ENCODE measurements around the gene CLEC9A.

CLEC9A gene

DNA sequence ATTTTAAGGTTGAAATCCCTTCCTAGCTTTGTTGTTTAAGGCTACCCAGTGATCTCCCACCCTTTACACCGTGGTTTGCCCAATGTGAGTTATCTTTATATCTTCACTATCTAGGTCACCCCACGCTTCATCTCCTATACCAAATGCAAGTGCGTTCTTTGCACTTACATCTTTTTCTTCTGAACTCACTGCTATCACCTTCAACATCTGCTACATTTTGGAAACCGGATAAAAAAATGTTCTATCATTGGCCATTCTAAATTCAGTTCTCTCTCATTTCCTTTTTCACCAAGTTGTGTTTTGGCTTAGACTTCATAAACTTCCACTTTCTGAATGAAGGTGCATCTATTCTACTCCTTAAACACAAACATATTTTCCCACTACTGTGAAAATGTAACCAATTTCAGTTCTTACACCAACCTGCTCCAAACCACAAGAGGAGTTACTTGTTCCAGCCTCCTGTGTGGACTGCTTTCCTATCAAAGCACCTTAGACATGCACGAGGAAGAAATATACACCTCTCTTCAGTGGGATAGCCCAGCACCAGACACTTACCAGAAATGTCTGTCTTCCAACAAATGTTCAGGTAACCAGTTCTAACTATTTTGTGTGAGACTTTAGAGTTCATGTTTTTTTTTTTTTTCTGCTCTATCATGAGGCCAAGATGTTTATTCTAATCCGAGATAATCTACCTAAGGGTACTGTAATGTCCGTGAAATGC is 21.9 kb downstream of the CLEC9A start:
- intact Hi-C loops (cut with DNase I): no loop called here
- no peak for DNase-seq

DNA sequence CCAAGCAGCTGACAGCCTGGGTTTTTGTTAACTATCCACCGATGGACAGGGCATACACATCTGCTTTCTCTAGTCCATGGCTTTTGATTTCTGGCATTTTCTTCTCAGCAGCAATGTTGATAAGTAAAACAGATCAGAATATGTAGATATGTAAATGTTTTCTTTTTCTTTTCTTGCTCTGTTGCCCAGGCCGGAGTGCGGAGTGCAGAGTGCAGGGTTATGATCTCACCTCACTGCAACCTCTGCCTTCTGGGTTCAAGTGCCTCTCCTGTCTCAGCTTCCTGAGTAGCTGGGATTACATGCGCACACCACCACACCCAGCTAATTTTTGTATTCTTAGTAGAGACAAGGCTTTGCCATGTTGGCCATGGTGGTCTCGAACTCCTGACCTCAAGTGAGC is 27.9 kb downstream of the CLEC9A start:
- intact Hi-C loops (cut with DNase I): no loop called here
- DNase-seq: no peak

DNA sequence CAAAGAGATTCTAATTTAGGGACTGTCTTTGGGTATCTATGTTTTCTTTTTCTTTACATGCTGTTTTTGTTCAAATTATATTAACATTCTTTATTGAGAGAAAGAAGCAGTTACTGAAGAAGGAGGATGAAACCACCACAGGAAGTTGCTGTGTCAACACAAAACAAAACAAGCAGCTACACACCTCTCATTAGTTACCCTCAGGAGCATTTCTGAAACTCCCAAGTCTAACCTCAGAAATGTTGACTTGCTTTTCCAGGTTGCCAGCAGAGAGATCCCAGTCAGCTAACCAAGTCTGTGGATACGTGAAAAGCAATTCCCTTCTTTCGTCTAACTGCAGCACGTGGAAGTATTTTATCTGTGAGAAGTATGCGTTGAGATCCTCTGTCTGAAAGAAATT is 34.8 kb downstream of the CLEC9A start:
- DNase-seq: no peak
- intact Hi-C loops (cut with DNase I): no loop called here

DNA sequence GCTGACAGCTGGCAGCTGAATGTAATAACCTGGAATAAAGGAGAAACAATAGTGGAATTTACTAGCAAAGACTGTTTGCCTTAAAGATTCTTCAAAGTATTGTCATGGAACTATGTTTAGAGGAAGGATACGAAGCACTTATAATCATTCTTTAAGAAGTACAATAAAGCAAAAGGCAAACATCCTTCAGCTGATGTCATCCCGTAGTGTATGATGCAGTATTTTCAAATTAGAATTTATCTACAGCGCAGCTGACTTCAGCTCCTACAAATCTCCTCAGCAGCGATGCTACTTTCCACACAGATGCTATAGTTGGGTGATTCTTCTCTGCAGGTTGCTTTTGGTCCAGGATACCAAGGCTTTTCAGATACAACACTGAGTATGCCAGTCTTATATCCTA is 36.8 kb downstream of the CLEC9A start:
- intact Hi-C loops (cut with DNase I): no loop called here
- no peak for DNase-seq

DNA sequence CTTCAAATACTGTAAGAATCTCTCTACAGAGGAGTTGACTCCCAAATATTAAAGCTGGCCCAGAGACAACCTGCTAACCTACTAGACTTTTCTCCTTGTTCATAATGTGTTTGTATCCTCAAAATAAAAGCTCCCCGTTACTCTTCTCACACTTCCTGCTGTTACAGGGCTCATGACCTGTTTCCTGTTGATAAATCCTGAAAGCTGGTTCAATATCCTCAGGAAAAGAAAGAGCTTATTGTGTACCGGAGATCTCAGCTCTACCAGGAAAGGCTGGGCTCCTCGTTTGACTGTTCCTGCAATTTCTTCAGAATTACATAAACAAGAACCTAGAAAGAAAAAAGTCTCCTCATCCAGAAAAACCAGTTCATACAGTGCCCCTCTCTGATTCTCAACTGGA is 37.5 kb downstream of the CLEC9A start:
- intact Hi-C loops (cut with DNase I): no loop called here
- no peak for DNase-seq

DNA sequence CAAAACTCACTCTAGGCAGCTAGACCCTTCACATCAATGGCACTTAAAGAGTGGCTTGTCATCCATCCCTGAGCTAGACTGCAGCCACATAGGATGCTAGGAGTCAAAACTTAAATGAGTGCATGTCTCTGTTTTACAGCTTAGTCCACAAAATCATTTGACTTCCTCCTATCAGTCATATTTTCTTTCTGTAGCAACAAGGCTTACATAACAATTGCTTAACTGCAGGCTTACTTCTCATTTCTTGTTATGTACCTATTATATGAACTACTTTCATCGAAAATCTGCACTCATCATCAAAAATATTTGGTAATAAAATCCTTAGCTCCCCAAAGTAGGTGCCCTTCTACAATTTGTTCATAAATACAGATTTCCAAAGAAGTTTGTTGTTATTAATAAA is 38.2 kb downstream of the CLEC9A start:
- no peak for DNase-seq
- intact Hi-C loops (cut with DNase I): no loop called here

DNA sequence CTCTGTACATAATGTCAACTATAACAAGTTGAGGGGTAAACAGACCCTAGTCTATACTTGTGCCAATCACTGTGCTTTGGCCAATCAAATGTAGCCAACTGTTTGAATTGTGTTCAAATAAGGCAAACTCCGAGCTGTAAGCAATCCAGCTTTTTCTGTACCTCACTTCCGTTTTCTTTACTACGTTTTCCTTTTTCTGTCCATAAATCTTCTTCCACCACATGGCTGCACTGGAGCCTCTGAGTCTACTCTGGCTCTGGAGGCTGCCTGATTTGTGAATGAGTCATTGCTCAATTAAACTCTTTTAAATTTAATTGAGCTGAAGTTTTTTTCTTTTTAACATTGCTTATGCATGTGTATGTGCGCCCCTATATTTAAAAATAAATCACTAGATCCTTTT is 38.6 kb downstream of the CLEC9A start:
- intact Hi-C loops (cut with DNase I): no loop called here
- DNase-seq: no peak

DNA sequence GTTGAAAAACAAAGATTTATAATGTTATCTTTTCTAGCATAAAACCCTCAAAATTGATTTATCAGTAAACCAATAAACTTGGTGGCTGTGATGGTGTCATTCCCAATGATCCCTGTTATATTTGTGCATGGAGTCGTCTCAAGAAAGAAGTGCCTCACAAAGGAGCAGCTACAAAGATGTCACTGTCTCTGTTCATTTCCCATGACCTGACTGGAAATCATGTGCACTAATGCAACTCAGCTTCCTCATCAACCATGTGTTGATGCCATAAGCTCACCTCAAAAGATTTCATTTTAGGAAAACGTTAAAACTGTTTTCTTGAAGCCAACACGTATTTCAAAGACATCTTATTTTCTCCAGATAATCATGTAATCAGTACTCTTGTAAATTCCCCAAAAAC is 39.5 kb downstream of the CLEC9A start:
- DNase-seq: no peak
- intact Hi-C loops (cut with DNase I): no loop called here

DNA sequence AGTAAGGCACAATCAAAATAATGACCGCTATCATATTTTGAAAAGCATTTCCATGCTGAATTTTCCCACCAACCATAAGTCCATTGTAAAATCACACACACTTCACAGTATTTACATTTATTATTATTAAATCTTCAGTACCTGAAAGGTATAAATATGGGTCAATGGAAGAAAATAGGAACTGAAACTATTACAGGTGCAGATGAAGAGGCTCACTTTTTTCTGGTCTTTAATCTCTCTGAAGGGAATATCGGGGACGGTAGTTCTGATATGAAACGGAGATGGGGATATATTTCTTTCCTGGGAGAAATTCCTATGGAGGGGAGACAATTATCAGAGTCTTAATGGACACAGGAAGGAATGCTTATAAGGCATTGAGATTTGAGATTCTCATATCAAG is 39.9 kb downstream of the CLEC9A start:
- DNase-seq: no peak
- intact Hi-C loops (cut with DNase I): no loop called here

DNA sequence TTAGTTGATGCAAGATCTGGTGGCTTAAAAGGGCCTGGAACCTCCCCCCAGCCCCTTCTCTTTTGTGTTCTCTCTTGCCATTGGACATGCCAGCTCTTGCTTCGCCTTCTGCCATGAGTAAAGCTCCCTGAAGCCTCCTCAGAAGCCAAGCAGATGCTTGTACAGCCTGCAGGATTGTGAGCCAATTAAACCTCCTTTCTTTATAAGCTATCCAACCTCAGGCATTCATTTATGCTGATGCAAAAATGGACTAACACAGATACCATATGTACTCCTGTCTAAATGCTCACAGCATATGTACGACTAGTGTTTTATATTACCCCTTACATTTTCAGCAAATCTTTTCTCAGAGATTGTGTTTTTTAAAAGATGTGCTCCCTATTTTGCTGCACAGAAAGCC is 41.6 kb downstream of the CLEC9A start:
- intact Hi-C loops (cut with DNase I): no loop called here
- no peak for DNase-seq

DNA sequence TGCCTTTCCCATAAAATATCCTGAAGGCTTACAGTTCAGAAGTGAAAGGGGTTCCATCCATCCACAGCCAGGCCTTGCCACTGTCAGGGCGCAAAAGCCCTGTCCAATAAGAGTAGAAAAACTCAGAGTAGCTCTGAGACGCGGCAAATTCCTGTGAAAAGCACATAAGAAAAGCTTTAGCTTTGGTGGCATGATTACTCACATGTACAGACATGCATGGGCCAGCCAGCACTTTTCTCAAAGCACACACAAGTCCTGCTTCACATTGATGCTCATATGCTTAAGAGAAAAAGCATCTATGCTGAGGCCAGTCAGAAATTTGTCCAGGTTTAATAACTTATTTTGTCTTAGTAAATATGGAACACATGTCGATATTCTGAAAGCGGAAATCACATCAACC is 42.8 kb downstream of the CLEC9A start:
- no peak for DNase-seq
- intact Hi-C loops (cut with DNase I): no loop called here

DNA sequence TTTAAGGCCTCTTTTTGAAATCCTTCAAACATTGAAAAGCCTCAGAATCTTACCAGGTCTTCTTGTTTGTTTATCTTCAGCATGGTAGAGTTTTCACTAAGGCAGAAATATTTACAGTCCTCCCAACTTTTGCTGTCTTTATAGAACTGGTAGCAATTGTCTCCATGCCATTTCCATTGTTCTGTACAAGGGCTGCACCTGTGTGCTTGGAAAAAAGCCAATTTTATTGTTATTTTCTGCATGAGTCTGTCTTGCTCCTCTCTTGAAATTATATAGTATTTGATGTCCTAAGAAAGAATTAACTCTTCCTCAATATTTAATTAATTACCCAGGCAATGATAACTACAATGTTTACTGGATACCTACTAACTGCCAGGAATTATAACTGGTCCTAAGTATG is 45.0 kb downstream of the CLEC9A start:
- intact Hi-C loops (cut with DNase I): no loop called here
- no peak for DNase-seq

DNA sequence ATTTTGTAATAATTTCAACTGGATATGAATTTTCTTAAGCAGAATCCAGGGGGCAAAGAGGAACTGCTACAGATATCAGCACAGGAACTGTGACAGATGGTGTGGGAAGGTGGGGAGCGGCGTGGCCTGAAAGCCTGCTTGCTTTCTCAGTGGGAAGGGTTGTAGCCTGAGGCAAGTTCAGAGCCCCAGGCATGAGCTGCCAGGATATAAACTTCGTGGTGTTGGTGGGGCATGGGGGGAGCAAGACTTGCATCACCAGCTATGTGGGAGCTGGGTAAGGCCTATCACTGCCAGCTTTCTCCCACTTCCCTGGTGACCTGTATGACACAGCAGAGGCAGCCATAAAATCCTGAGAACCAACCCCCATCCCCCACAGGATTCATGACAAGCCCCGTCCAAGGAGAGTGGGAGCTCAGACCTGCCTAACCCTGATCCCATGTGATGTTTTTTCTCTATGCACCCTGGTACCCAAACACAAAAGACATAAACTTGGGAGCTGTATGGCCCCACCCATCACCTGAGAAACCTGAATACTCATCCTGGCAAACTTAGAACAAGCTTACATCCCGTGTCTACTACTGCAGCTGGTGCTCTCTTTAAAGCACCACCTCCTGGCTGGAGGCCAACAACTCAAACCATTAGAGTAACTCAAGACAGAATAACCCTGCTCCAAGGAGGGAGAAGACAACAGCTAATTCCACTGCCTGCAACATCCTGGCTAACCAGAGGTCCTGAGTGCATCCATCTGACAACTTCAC is 51.8 kb downstream of the CLEC9A start:
- no peak for DNase-seq
- intact Hi-C loops (cut with DNase I): no loop called here

DNA sequence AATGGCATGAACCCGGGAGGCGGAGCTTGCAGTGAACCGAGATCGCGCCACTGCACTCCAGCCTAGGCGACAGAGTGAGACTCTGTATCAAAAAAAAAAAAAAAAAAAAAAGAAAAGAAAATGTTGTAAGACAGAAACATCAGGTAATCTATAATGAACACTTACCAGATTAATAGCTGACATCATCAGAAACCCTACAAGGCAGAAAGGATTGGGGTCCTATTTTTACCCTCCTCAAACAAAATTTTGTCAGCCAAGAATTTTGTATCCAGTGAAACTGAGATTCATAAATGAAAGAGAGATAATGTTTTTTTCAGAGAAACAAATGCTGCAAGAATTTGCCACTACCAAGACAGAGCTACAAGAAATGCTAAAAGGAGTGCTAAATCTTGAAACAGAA is 54.3 kb downstream of the CLEC9A start:
- intact Hi-C loops (cut with DNase I): no loop called here
- no peak for DNase-seq

DNA sequence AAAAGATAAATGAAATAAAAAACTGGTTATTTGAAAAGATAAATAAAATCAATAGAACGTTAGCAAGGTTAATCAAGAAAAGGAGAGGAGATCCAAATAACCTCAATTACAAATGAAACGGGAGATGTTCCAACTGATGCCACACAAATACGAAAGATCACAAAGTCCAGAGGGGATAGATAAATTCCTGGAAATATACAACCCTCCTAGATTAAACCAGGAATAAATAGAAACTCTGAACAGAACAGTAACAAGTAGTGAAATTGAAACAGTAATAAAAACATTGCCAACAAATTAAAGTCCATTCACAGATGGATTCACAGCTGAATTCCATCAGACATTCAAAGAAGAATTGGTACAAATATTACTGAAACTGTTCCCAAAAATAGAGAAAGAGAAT is 55.9 kb downstream of the CLEC9A start:
- intact Hi-C loops (cut with DNase I): no loop called here

DNA sequence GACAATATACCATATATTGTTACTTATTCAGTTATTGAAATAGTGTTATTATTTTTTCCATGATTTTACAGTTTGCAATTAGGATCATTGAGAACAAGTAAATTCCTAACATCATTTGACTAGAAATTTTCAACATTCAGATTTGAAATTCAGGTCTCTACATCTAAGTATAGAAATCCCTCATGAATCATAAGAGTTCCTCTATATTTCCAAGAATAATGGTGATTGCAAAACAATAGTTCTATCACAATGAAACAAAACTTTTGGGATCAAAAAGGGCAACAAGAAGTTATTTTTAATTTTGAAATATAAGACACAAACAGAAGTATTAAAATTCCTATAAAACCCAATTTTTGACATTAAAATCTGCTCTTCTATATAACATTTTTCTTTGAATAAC is 57.5 kb downstream of the CLEC9A start:
- no peak for DNase-seq
- intact Hi-C loops (cut with DNase I): no loop called here

More for the DNA sequence above, 55.9 kb downstream of the CLEC9A start:
- DNase-seq: no peak

DNA sequence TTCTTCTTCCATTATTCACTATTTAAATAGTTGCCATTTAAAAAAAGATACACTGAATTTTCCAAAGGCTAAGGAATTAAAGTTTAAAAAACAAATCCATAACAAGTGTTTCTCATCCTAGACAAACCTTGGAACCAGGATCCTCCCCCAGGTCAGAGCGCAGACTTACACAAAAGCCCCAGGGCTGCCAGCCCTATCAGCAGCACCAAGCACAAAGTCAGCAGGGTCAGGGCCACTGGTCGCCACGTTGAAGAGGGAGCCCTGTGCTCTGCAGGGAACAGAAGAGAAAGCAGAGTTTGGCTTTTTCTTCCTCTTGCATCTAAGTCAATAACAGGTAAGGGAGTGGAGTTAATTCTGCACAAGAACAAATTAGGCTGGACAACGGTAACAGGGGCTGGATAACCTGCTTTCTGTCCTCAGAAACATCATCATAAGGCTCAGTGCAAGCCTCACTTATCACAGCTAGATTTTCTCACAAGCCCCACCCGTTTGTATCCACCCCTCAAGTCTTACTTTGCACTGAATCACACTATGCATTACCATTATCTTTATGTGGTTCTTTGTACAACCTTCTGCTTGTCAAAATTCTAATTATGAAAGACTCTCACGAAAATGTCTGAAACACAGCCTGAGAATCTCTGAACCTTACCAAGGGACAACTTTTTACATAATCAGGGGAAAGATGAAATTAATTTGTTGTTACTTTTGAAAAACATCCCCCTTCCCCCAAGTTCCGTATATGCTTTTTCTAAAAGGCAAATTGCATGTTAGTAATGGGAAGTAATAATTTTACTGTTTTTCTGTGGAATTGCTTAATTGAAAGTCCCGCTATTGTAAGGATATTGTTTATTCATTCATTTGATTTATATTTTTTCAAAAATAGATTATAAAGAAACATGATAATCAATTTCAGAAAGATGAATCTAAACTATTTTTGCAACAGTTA is 58.7 kb downstream of the CLEC9A start:
- intact Hi-C loops (cut with DNase I): no loop called here
- DNase-seq: no peak

DNA sequence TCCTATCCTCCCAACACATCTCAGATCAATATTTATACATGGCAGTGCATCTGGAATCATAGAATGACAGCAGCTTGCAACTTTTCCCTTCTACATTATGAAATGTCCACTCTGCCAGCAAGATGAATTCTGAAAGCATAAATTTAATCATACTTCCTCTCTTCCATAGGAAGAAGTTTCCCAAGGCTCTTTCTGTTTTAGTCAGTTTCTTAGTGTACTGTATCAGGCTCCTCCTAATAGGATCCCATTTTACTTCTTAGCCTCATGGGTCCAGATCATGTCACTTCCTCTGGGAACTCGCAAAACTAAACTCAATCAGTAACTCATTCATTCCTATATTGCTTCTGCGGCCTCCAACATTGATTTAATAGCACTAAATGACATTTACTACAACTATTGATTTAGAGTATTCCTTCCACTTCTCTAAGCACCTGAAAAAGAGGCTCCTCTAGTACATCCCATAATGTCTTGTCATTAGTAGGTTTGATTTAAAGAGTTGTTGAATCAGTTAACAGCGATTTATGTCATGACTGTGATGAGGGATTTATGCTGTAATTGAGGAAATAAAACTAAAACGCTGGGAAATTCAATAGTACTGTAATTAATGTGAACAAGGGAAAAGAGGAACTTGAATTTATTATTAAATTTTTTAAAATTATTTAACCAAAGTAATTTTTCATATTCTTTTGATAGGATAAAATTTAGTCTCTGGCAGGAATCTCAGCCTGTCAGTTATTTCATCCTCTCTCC is 64.3 kb downstream of the CLEC9A start:
- no peak for DNase-seq
- intact Hi-C loops (cut with DNase I): no loop called here

DNA sequence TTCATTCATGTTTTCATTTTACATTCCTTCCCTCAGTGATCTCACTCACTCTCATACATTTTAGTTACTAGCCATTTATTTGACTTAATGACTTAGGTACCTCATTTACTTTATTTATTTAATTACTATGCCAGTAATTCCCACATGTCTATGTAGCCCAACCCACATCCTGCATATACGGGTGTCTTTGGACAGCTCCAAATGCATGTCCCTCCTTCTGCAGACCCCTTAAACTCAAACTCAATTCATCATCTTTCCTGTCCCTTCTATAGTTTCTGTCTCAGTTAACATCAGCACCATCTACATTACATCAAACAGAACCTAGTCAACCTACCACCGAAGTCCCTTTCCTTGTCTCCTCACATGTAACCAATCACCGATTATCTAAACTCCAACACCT is 65.5 kb downstream of the CLEC9A start:
- intact Hi-C loops (cut with DNase I): no loop called here
- DNase-seq: no peak
